Stimulated activated CD4-positive, alpha-beta T cell treated with anti-CD3 and anti-CD28 coated beads, TNF-alpha, amount 100 ng/mL, for 4 hours (primary cell): ENCODE measurements around the gene LITAFD.
"Not testable (repeated sequence)": the region's sequence is repeated elsewhere in the genome, so short reads cannot be mapped to it uniquely, and the experiment has no call there.

Source experiments
- DNase-seq, 3 experiments: peaks; one replicate each; pipeline ENCODE4 v3.0.0-alpha.2; 2020; ENCODE audit warnings: low read depth in 3 of 3

LITAFD gene

DNA sequence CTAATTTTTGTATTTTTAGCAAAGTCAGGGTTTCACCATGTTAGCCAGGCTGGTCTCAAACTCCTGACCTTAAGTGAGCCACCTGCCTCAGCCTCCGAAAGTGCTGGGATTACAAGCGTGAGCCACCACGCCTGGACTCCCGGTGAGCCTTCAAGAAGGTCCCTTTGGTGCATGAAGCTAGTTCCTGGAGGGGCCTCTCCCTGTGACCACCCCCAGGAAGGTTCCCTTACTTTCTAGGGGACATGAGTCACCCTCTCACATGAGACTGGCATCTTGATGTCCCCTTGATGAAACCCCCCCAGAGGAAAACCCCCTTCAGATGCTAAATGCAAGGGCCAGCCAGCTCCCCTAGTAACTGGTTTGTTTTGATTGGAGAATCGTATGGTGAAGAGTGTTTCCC is 26.2 kb upstream of the LITAFD start:
- no peak for DNase-seq

DNA sequence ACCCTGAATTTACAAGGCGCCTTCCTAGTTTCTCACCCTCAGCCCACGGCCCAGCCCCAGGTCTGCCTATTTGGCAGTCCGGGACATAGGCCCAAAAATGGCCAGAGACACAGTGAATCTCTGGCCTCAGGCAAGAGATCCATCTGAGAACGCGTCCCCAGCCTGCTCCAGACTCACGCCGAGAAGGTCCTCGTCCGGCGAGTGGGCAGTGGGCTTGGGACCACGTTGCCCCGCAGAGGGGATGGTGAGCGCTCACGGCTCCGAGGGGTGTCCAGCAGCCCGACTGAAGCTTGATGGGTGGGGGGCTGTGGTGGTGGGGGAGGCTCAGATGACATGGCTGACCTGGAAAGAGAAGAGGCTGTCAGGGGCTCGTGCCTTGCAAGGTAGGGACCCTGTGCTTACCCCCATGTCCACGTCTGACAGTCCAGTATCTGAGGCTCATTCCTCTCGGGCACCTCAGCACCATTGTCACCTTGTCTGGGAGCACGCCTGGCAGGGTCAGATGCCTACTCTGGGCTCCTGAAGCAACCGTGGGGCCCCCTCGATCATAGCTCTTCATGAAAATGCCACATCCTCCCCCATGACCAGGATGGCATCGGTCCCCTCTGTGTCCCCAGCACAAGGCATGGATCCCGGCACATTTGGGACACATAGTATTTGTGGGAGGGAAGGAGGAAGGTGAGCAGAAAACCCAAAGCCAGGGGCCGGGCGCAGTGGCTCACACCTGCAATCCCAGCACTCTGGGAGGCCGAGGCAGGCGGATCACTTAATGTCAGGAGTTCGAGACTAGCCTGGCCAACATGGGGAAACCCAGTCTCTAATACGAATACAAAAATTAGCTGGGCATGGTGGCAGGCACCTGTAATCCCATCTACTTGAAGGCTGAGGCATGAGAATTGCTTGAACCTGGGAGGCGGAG is 22.9 kb upstream of the LITAFD start:
- no peak for DNase-seq

DNA sequence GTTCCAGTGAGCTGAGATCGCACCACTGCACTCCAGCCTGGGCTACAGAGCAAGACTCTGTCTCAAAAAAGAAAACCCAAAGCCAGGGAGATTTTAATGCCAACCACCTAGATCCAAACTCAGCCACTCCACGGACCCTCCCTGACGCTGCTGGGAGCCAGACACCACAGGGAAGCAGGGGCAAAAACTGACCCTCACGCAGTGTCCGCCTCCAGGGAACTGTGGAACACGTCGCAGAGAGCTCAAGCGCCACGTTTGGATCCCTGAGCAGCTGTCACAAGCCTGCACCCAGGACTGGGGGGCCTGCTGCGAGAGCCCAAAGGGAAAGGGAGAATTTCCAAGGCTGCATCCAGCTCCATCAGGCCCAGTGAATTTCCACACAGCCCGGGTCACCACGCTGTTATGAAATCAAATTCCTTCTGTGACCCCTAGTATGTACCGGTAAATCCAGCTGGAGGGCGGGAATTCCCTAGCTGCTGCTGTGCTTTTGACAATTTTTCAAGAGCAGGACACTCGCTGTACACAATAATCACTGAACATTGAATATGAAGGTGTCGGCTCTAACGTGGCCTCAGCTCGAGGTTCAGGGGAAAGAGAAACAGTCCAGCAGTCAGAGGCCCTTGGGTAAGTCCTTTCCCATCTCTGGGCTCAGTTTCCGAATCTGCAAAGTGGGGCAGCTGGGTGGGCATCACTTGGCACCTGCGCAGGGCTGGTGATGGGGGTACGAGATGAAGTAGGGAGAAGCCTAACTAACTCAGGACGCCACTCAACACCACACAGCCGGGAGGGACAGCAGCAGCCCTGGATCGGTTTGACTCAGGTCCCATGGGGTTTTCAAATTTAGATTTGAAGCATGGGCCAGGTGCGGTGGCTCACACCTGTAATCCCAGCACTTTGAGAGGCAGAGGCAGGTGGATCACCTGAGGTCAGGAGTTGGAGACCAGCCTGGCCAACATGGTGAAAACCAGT is 22.0 kb upstream of the LITAFD start:
- DNase-seq = no peak

DNA sequence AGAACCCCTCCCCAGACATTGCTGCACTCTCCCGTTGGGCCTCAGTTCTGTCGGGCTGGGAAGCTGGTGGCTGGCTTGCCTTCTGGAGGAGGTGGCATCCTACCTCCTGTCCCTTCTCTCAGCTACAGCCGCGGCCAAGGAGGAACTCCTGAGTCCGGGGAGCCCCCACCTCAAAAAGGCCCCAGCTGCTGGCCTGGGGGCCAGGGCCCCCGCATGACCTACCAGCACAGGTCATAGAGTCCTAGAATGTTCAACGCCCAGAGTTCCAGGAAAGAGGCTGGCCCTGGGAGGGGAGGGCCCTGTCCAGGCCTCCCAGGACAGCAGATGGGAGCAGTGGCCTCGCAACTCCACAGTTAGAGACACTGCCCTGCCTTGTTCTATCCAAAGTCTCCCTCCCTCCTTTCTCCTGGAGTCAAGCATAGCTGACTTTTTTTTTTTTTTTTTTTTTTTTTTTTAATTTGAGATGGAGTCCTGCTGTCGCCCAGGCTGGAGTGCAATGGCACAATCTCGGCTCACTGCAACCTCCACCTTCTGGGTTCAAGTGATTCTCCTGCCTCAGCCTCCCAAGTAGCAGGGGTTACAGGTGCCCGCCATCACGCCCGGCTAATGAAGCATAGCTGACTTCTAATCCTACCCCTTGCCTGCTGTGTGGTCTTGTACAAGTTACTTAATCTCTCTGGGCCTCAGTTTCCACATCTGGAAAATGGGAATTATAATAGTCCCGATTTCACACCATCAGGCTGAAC is 20.4 kb upstream of the LITAFD start:
- DNase-seq = no peak

DNA sequence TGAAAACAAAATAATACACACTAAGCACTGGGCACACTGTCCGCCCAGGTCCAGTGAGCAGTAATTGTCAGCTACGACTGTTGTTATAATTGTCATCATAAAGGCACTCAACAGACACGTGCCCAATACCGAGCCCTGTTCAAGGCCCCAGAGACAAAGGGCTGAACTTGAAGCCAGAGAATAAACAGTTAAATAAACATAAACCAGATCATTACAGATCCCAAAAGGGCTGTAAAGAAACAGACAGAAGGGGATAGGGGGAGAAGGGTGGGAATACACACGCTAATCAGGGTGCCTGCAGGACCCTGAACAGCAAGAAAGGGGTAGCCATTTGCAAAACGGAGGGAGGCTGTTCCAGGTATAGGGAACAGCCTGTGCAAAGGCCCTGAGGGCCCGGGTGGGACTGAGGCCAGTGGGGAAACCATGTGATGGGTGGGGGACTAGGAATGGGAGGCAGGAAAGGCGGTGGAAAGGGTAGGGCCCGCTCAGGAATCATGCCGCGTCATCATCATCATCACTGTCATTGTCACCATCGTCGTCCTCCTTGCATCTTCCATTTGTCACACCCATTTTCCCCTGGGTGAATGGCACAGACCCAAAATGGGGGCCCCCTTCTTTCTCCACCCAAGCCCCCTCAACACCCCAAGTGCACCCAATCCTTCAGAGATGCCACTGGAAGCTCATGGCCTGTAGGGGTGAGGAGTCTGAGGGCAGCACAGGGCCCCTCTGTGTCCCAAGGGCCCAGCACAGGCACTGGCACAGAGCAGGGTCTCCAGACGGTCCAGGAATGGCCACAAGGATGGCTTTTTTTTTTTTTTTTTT is 19.6 kb upstream of the LITAFD start:
- DNase-seq = no peak

DNA sequence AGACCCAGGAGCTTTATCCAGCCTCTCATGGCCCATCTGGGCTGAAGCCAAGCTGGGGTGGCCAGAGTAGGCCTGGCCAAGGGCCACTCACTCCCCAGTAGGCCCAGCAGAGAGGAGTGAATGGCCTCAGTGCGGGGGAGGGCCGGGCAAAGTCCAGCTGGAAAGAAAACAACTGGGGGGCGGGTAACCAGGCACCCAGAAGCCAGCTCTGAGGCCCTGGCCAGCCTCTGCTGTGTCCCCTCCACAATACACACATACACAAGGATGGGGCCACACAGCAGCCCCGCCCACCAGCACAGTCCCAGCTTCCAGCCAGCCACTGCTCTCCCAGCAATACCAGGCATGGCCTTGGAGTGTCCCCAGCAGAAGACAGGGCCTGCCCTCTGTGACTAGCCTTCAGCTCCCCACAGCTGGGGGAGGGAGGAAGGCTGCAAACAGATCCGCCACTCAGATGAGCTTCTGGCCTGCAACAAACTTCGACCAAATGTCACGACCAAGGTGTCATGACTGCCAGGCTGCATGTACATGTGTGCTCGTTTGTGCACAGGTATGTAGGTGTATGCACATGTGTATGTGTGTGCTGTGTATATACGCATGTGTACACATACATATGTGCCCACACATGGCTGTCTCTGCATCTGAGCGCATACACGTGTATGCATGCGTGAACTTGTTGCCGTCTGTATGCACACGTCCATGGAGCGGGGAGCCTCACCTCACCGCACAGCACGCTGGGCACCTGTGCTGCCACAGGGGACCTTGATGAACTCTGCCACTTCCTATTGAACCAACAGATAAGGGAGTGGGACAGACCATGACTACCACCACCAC is 18.3 kb upstream of the LITAFD start:
- no peak for DNase-seq

DNA sequence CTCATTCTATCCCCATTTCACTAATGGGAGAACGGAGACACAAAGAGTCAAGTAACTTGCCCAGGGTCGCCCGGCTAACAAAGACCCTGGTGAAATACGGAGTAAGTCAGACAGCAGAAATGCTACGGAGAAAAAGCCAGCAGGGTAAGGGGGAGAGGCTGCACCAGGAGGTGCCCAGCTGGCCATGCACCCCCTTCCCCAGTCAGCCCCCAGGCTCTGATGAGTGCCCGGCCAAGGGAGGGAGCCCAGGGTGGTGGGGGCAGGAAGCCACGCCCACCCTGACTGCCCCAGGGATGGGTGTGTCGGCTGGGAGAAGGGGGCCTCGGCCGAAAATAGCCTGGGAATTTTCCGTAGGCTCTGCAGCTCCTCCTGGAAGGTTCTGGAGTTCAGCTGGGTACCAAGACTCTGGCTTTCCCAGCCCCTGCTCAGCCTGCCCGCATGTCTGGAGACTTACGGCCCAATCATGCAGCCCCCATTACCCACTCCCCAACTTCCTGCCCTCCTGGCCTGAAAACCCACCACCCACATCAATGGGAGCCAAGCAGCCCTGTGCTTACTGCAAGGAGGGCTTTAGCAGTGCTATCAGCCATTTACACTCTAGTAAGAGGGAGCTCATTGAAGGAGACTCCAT is 17.6 kb upstream of the LITAFD start:
- no peak for DNase-seq

DNA sequence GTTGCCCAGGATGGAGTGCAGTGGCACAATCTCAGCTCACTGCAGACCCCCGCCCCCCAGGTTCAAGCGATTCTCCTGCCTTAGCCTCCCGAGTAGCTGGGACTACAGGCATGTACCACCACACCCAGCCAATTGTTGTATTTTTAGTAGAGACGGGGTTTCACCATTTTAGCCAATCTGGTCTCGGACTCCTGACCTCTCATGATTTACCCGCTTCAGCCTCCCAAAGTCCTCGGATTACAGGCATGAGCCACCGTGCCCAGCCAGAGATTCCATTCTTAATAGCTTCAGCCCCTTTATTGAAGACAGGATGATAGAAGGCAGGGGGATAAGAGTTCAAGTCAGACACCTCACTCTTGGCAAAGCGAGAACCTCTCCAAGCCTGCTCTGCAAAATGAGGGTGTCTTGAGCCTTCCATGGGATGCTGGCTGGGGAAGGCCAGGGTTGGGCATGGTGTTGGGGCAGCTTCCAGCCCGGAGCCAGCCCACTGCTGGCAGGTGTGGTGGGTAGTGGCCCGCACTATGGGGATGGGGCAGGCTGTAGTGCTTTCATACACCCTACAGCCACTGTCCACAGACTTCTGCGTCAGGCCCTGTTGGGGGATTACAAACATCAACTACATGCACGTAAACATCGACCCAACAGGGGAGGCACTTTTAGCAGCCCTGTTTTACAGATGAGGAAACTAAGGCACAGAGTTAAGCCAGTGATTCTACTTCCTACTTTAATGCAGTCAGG is 16.8 kb upstream of the LITAFD start:
- no peak for DNase-seq

DNA sequence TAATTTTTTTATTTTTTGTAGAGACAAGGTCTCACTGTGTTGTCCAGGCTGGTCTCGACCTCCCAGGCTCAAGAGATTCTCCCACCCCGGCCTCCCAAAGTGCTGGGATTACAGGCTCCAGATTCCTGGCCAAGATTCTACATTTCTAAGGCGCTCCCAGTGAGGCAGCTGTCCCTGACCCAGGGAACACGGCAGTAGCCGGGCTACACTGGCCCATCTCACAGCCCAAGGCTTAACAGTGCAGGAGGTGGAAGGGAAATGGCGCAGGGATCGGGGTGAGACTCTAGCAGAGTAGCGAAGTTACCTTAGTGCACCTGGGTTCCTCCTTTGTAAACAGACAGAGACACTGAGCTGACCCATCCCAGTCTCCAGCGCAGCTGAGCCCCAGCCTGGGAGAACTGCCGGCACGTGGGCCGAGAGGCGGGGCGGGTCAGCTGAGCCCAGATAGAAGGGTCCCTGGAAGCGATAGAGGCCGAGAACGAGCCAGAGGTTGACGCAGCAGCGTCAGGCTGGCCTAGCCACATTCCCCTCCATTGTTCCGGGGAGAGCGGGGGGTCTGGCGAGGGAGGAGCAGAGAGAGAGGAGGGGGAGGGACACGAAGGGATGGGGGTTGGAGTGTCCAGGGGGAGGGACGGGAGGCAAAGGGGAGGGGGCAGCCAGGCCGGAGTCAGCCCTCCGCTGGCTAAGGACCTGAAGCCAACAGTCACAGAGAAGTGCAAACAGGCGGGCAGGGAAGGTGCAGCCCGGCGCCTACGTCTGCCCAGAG is 15.8 kb upstream of the LITAFD start:
- DNase-seq = no peak

DNA sequence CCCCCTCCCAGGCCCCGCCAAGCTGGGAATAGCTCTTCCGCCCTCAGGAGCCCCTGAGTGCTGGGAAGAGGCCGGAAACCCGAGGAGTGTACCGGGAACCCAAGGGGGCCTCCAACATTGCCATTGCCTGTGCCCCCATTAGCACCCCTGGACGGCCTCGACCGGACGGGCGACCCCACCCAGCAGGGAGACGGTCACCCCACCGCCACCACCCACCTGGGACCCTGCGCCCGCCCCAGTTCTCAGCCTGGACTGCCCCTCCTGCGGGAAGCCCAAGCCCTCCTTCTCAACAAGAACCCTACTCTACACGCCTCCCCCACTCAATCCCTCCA is 15.3 kb upstream of the LITAFD start:
- DNase-seq = no peak

DNA sequence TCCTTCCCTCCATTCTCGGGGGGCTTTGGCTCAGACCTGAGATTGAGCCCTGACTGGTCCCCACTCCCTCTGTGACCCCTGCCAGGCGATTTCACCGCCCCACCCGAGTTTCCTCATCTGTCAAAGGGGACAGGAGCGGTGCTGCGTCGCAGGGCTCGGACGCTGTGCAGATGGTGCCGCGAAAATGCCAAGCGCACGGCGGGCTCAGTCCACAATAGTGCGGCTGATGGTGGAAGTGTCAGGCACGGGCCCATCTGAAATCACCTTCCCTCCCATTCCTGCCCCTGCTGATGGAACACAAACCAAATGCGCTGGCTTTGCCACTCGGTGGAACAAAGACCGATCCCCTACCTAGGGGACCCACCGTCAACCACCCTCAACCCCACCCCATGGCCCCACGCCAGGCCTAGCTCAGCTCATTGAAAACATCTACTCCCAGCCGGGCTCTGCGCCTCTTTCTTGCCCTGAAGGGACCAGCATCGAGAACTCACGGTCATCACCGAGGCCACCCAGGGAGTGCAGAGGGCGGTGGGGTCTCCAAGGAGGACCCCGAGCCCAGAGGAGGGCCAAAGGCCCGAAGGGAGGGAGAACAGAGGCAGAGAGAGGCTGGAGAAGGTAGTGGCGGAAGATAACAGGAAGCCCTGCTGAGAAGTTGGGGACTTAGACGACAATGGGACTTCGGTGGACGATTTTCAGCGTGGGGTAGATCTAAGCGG is 14.8 kb upstream of the LITAFD start:
- DNase-seq = no peak

DNA sequence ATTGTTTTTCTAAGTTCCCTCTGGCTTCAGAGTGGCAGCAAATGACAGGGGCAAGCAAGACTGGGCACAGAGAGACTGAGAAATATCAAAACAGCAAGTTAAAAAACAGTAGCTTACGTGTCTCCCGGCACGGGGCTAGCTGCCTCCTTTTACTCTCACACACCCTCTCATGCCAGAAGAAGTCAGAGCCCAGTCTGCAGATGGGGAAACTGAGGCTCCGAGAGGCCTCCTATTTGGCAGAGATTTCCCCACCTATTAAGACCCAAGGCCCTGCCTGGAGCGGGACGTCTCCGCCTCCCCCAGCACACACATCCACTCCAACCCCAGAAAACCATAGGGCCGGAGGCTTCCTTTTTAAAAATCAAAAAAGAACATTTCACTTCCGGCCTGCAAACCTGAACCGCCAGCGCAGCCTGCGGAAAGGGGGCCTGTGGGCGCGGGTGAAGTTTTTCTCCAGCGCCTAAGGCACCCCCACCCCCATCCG is 14.2 kb upstream of the LITAFD start:
- peak in 1 of 3 experiments; percentile 26 for DNase-seq

DNA sequence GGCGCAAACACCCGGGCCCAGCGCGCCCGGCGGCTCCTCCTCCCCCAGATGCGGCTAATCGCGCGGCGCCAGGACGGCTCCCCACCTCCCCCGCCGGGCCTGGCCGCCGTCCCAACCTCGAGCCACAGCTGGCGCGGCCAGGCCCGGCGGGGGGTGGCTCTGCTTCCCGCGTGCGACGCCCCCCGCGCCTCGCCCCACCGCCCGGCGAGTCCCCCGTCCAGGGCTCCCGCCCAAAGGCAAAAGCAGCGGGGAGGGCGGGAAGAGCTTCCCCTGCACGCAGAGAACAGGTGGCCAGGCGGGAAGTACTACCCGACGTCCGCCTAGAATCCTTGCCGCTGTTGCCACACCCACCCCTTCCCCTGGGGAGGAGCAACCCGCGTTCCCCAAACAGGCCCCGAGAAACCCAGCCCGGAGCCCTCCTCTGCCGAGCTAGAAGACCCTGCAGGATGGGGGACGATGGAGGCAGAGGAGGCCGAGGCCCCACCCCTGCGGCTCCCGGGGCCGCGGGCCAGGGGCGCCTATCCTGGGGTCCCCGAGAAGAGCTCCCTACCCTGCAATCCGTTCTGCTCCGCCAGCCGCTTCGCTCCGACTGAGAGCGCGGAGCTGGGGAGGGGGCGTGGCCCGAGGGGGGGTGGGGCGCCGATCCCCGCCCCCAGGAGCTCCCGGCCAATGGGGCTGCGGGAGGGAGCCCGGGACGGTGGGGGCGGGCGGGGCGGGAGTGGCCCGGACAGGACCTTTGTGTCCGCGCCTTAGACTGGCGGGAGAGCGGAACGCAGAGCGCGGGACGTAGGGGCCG is 13.5 kb upstream of the LITAFD start, which contains the start of gene CARHSP1:
Gene CARHSP1, minus strand, starts transcription at position 591 of the 796 bp plus-strand sequence. CDS start 9,678 bp downstream, outside the sequence.
- peak; percentile 51 to 65 (median 54) for DNase-seq

DNA sequence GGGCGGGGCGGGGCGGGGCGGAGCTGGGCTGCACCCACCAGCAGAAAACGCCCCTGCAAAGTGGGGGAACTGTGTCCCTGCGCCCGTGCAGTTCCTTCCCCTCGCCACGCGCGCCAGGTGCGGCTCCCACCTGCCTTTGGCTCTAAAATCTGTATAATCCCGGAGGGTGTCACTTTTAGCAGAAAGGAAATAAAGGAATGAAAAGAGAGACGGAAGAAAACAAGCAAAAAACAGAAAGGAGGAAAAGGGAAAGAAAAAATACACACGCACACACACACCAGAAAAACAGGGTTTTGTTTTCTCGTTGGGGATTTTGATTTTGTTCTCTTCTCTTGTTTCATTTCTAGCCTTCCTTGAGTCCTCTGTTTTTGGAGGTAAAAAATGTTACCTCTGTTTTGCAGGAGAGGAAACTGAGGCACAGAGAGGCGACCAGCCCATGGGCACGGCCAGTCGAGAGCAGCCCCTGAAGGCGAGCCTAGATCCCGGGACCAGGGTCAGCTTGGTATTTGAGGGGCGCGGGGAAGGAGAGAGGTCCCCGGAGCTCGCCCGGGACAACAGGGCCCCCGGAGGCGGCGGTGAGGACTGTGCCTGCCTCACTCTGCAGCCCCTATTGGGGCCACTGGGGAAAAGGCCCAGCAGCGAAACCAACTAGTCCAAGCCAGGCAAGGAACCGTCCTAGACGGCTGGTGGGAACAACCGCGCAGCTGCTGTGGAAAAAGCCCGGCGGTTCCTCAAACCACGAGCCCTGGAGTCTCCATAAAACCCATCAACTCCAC is 12.8 kb upstream of the LITAFD start:
- DNase-seq = no peak

DNA sequence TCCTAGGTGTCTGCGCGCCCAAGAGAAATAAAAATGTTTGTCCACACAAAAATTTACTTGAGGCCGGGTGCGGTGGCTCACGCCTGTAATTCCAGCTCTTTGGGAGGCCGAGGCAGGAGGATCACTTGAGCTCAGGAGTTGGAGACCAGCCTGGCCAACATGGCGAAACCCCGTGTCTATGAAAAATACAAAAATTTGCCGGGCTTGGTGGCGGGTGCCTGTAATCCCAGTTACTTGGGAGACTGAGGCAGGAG is 12.2 kb upstream of the LITAFD start:
- DNase-seq = not testable (repeated sequence)

DNA sequence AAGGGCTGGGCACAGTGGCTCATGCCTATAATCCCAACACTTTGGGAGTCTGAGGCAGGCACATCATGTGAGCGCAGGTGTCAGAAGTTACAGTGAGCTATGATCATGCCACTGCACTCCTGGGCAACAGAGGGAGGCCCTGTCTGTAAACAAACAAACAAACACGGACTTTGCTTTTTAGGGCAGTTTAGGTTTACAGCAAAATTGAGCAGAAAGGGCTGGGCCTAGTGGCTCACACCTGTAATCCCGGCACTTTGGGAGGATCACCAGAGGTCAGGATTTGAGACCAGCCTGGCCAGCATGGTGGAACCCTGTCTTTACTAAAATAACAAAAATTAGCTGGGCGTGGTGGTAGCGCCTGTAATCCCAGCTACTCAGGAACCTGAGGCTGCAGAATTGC is 10.1 kb upstream of the LITAFD start:
- no peak for DNase-seq
